ENCODE measurements around the gene CEBPB. TPM values are rescaled to one million over a fixed set of nuclear protein-coding genes. Genes with fewer than 3 reads are reported as not detected.

Gene CEBPB
- total RNA-seq, 3 donors from 2014 or later = 32.8 to 36.6 (median 35.2) TPM

GRCh38 chr20:50231854-50232253 lies 41.2 kb downstream of the CEBPB start:
- DNase-seq (no peak), ATAC-seq (no peak)
- H3K9me3 Mint-ChIP-seq = no peaks in the 10 kb centered on the region
- H3K4me1 Mint-ChIP-seq (ENCODE audit: low read depth) = no peaks in the 10 kb centered on the region
- no peak overlapping the region for H3K4me3 Mint-ChIP-seq
- H3K27me3 Mint-ChIP-seq (ENCODE audit: low read depth) = no peaks in the 10 kb centered on the region
- no peaks in the 10 kb centered on the region for H3K36me3 Mint-ChIP-seq (ENCODE audit: insufficient read depth)

DNA sequence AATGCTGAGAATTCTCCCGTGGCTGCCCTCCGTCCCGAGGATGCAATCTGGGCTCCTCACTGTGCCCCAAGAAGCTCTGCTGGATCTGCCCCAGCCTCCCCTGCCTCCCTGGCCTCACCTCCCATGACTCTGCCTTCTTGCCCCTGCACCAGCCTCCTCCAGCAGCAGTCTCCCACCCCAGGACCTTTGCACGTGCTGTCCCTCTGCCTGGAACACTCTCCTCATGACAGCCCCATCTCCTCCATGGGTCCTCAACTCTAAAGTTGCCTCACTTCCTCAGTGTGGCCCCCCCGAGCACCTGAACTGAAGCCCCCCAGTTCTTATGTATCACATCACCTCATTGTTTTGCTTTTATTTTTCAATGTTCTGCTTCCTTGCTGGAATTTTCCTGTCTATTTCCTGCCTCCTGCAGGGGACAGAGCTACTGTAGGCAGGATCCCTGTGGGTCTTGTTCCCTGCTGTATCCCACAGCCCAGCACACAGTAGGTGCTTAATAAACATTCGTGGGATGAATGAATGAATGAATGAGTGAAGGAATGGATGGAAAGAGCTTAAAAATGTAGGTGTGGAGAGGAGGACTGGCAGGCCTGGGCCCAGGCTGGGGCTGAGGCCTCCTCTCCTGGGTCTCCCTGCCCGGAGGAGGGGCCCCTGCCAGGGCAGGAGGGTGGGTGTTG lies 42.2 kb downstream of the CEBPB start:
- Mint-ChIP-seq H3K4me1 (ENCODE audit: low read depth) (no peaks in the 10 kb centered on the region), H3K9me3 (no peaks in the 10 kb centered on the region), H3K36me3 (ENCODE audit: insufficient read depth) (no peaks in the 10 kb centered on the region), H3K4me3 (no peak overlapping the region), H3K27me3 (ENCODE audit: low read depth) (no peaks in the 10 kb centered on the region)
- ATAC-seq (no peak), DNase-seq (no peak)

- no peak for ATAC-seq
- H3K4me1 Mint-ChIP-seq (ENCODE audit: low read depth) = no peaks in the 10 kb centered on the region
- H3K27me3 Mint-ChIP-seq (ENCODE audit: low read depth) = no peaks in the 10 kb centered on the region
- no peak overlapping the region for H3K4me3 Mint-ChIP-seq
- H3K9me3 Mint-ChIP-seq = no peaks in the 10 kb centered on the region
- H3K36me3 Mint-ChIP-seq (ENCODE audit: insufficient read depth) = no peaks in the 10 kb centered on the region
- DNase-seq = no peak
These were observed 42.9 kb downstream of the CEBPB start for GRCh38 chr20:50233325-50234212.

DNA sequence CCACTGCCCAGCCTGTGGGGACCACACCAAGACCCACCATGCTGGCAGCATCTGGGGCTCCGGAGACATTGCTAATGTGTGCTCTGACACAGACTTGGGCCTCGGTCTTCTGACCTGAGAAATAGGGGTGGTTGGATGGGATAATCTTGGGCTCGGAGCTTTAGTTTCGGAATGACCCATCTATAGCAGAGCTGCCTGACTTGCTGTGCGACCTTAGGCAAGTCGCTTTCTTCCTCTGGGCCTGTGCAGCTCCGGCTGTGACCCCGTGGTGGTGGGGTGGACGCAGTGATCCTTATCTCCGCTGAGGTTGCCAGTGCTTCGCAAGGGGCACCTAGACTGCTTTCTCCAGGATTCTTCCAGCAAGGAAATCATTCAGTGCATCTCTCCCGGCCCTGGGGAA lies 43.7 kb downstream of the CEBPB start:
- Mint-ChIP-seq H3K36me3 (ENCODE audit: insufficient read depth) (no peaks in the 10 kb centered on the region), H3K27me3 (ENCODE audit: low read depth) (no peaks in the 10 kb centered on the region), H3K4me3 (no peak overlapping the region), H3K9me3 (no peaks in the 10 kb centered on the region), H3K4me1 (ENCODE audit: low read depth) (no peaks in the 10 kb centered on the region)
- no peak for DNase-seq
- ATAC-seq = no peak

GRCh38 chr20:50237349-50237748 lies 46.7 kb downstream of the CEBPB start:
- ATAC-seq (no peak), DNase-seq (no peak)
- Mint-ChIP-seq H3K9me3 (no peaks in the 10 kb centered on the region), H3K4me3 (no peak overlapping the region), H3K27me3 (ENCODE audit: low read depth) (no peaks in the 10 kb centered on the region), H3K36me3 (ENCODE audit: insufficient read depth) (no peaks in the 10 kb centered on the region), H3K4me1 (ENCODE audit: low read depth) (no peaks in the 10 kb centered on the region)

DNA sequence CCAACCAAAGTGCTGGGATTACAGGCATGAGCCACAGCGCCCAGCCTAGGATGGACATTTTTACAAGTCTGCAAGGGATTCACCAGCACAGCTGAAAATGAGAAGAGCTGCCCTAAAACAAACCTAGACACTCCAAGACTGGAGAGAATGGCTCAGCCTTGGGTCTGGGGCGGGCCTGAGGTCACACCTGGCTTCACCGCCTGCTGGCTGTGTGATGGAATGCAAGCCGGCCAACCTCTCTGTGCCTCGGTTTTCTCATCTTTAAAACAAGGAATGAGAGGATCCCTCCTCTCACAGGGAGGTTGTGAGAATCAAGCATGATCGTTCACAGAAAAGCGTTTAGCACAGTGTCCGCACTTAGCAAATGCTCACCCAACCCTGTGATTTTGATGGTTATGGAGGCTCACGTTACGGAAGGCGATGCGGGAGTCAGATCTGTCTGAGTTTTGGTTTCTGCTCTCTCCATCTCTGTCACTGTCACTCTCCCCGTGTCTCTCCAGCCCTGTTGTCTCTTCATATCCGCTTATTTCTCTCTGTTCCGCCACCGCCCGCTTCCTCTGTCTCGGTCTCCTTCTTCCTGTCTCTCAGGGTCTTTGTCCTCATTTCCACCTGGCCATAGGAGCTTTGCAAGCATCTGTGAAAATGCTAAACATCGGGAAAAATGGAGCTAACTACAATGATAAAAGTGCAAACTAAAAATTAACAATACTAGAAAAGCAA lies 47.6 kb downstream of the CEBPB start:
- H3K4me3 Mint-ChIP-seq = no peak overlapping the region
- peaks cover 3% of the 10 kb centered on the region for H3K27me3 Mint-ChIP-seq (ENCODE audit: low read depth)
- no peaks in the 10 kb centered on the region for H3K36me3 Mint-ChIP-seq (ENCODE audit: insufficient read depth)
- no peak for ATAC-seq
- no peaks in the 10 kb centered on the region for H3K4me1 Mint-ChIP-seq (ENCODE audit: low read depth)
- no peaks in the 10 kb centered on the region for H3K9me3 Mint-ChIP-seq
- DNase-seq = no peak

- Mint-ChIP-seq H3K4me3 (no peak overlapping the region), H3K9me3 (no peaks in the 10 kb centered on the region), H3K27me3 (ENCODE audit: low read depth) (peaks cover 3% of the 10 kb centered on the region), H3K36me3 (ENCODE audit: insufficient read depth) (no peaks in the 10 kb centered on the region), H3K4me1 (ENCODE audit: low read depth) (no peaks in the 10 kb centered on the region)
- DNase-seq (no peak), ATAC-seq (no peak)
These were observed 49.5 kb downstream of the CEBPB start for GRCh38 chr20:50240092-50240491.

DNA sequence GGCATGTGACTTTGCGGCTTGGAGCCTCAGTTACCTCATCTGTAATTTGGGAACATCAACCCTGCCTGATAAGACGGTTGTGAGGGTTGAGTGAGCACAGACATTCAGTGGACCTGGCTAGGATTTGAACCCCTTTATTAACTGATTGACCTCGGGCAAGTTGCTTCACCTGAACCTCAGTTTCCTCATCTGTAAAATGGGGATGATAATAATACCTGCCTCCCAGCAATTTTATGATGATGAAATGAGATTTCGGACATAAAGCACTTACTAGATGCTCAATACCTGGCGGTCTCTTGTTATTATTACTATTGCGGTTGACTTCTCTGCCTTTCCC lies 51.5 kb downstream of the CEBPB start:
- DNase-seq = no peak
- H3K27me3 Mint-ChIP-seq (ENCODE audit: low read depth) = peaks cover 3% of the 10 kb centered on the region
- ATAC-seq = no peak
- no peak overlapping the region for H3K4me3 Mint-ChIP-seq
- no peaks in the 10 kb centered on the region for H3K36me3 Mint-ChIP-seq (ENCODE audit: insufficient read depth)
- H3K9me3 Mint-ChIP-seq = no peaks in the 10 kb centered on the region
- H3K4me1 Mint-ChIP-seq (ENCODE audit: low read depth) = no peaks in the 10 kb centered on the region

Other genes with a start within 250 kb of the CEBPB start
- gene SNAI1, start 207.8 kb upstream of the CEBPB start, total RNA-seq = 1 to 10 TPM; 1.1 to 1.8 (median 1.3) TPM
- 100 to 1,000 TPM; 126 to 144 (median 139) TPM for gene UBE2V1, start 77.7 kb upstream of the CEBPB start, total RNA-seq
- 10 to 100 TPM; 21.6 to 22.5 (median 21.9) TPM for gene PEDS1, start 37.1 kb upstream of the CEBPB start, total RNA-seq